NCI-H1092 treated with DMSO at 0.1 percent for 48 hours (cell line): ENCODE results near the gene ZNF45.
A peak's percentile ranks its signal among the peaks of the same experiment; 100 is the strongest.
"Not testable (repeated sequence)": the region's sequence is repeated elsewhere in the genome, so short reads cannot be mapped to it uniquely, and the experiment has no call there.

Source experiments
- DNase-seq: peaks from one replicate; lab custom pipeline; 2025; lab: John Stamatoyannopoulos, UW

ZNF45 gene

DNA sequence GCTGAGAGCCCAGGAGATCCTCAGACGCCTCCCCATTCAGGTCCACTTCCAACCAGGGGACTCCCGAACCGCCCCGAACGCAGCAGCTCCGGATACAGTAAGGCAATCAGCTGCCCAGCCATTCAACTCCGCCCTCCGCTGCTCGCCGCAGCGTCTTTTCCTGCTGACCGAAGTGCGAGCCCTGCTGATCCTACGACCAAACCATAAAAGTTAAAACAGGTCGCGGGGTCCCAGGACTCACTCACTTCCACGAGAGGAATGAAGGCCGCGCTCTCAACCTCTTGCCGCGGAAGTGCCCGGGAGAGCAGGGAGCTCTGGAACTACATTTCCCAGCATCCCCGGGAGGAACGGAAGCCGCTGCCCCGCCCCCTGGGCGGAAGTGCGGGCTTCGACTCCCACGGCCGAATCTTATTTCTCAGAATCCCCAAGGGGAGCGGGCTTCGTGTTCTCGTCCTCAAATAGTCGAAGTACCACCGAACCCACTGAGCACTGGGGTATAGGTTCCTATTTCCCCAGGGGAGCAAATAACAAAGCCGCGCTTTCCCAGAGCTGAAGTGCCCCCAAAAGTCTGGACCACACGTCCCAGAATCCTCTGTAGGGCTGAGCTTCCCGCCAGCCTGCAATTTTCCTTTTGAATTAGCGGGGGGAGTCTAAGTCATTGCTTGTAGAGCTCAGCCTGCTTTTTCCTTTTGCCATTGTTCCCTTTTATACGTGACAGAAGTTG is at the start of gene ZNF45:
TSS of gene ZNF45 (minus strand) at position 298 of the 724 bp plus-strand sequence. CDS start 13,097 bp downstream, outside the sequence.
- DNase-seq = peak; percentile 79

DNA sequence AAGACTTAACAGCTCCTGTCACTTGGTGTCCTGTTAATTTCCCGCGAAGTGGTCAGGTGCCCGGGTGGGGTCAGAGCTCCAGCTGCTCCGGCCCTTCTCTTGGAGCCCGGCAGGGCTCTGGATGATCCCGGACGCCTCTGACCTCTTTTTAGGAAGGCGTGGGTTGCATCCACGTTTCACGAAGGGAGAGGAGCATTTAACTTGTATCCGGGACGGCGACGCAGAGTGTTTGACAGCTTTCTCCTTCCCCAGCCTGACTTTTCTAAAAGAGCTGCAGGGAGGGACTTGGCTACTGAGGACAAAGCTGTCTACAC is 49.6 kb upstream of the ZNF45 start:
- no peak for DNase-seq

DNA sequence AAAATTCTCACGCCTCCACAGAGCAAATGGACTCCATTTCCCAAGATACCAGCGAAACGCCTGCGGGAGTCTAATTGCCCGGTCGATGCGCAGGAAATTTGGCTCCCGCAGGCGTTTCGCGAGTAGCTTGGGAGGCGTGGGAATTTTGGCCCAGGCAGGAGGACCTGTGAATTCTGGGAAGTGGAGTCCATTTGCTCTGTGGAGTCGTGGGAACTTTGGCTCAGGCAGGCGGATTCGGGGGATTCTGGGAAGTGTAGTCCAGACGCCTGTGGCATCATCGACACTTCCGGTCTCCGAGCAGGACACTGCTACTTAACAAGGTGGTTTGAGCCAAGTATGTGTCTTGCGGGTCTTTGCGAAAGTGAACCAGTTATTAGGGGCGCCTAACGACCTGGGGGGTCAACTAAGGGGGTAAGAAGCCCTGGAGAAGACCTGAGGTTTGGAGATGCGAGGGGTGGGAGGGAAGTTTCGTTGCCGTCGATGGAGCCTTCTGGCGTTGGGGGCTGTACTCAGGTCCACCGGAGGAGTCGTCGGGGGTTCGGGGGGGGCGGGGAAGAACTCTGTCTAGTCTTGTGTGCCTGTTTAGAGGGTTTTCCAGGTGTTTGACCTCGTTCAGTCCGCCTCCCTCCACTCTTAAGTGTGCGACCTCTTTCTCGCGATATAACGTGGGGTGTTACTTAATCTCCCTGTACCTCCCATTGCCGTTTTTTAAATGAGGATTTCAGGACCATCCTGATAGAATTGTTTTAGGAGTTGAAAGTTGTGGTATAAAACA is 49.0 kb upstream of the ZNF45 start, which contains the start of gene ZNF155:
TSS of gene ZNF155 (plus strand) at position 277 of the 775 bp plus-strand sequence. CDS start 4,356 bp downstream, outside the sequence.
- DNase-seq = peak; percentile 91

DNA sequence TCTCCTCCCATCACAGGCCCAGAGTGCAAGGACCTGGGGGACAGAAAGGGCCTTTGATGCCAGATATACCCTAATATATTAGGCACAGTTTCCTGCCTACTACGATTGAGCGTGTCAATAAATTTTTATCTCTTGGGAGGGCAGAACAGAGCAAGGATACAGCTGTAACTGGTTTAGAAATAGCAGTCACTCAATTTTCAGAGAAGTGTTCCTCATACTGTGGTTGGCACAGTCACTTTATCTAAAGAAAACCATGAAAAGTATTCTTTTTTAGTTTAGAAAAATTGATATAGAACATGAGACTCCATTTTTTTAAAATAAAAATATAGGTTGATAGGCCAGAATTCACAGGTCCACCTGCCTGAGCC is 48.4 kb upstream of the ZNF45 start:
- DNase-seq = no peak

DNA sequence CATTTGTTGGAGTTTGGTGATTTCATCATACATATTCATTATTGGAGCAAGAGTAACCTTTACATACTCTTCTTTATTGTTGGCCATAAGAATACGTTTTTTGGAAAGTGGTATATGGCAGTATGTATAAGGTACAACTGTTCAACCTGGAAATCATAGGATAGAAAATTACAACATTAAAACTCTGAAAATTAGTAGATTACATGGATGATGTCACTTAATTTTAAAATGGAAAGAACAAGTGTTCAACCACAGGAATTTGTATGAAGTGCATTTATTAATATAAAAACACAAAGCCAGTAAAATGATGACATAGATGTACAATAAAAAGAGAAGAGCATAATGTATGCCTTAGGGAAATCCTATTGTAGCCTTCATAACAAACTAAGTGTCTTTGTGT is 41.6 kb upstream of the ZNF45 start:
- DNase-seq = no peak

DNA sequence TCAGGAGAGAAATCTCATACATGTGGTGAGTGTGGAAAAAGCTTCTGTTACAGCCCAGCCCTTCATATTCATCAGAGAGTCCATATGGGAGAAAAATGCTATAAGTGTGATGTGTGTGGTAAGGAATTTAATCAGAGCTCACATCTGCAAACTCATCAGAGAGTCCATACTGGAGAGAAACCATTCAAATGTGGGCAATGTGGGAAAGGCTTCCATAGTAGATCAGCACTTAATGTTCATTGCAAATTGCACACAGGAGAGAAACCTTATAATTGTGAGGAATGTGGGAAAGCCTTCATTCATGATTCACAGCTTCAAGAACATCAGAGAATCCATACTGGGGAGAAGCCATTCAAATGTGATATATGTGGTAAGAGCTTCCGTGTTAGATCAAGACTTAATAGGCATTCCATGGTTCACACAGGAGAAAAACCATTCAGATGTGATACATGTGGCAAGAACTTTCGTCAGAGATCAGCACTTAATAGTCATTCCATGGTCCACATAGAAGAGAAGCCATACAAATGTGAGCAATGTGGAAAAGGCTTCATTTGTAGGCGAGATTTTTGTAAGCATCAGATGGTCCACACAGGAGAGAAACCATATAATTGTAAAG is 31.1 kb upstream of the ZNF45 start:
- no peak for DNase-seq

DNA sequence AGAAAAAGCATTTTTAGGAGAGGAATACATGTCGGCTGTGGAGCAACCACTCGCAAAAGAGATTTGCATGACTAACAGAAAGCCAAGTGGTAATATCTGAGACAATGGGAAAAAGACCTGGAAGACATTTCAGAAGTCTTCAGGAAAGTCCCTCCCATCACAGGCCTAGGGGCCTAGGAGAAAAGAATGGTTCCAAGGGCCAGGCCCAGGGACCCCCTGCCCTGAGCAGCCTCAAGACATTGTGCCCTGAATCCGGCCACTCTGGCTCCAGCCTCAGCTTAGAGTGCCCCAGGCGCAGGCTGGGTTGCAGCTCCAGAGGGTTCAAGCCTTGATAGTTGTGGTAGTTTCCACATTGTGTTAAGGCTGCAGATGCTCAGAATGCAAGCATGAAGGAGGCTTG is 25.3 kb upstream of the ZNF45 start:
- no peak for DNase-seq

DNA sequence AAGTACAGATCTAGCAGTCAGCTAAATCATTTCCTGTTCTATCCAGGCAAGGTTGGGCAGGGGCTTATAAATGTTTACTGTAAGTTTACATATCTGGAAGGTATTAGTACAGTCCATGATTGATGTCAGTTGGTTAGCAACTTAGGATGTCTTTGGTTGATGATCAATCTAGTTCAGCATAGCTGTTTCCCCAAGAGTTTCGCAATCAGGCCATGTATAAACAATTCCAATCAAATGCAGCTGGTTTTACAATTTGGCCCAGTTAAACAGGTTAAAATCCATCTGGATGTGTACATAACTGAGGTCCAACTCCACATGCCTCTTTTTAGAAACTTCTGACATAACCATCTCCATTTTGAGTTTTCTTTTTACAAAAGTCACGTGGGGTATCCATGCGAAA is 22.8 kb upstream of the ZNF45 start:
- DNase-seq = no peak

DNA sequence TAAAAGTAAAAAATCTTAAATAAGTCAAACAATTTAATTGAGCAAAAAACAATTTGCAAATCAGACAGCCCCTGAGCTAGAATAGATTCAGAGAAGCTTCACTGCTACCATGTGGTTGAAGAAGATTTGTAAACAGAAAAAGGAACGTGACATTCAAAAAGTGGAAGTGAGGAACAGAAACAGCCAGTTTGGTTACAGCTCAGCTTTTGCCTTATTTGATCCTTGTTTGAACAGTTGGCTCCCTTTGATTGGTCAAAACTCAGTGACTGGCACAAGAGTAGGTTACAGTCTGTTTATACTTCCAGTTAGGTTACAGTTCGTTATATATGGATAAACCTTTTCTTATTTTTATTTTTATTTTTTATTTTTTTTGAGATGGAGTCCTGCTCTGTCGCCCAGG is 21.7 kb upstream of the ZNF45 start:
- DNase-seq = no peak

DNA sequence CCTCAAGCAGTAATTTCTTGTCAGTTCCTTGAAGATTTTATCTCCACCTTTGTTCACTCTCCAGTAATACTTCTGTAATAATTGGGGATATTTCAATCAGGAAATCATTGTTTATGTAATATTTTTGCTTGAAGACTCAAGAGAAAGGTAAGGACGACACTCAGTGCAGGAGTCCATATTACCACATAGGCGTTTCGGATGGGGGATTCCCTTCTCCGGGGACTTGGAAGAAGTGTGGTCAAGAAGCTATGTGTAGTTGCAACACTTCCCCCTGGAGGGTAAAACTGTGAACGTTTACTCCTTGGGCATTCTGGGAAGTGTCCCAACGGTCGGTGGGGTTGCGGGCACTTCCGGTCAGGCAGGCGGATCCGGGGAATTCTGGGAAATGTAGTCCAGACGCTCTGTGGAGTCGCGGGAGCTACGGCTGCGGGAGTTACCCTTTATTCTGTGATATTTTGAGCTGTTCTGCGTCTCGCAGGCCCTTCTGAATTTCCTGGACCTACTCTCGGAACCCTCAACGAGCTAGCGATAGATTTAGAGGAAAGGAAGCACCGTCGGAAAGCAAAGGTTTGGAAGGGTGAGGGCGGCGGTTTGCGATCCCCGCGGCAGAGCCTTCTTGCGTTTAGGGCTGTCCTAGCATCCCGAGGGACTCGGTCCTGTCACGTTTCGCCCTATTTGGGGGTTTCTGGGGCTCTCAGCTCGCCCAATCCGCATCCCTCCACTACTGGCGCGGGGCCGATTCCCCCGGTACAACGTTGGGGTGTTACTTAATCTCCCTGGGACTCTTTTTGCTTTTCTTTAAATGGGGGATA is 16.0 kb upstream of the ZNF45 start, which contains the start of gene ZNF221:
TSS of gene ZNF221 (plus strand) at position 395 of the 812 bp plus-strand sequence. CDS start 11,499 bp downstream, outside the sequence.
- DNase-seq = peak; percentile 86

DNA sequence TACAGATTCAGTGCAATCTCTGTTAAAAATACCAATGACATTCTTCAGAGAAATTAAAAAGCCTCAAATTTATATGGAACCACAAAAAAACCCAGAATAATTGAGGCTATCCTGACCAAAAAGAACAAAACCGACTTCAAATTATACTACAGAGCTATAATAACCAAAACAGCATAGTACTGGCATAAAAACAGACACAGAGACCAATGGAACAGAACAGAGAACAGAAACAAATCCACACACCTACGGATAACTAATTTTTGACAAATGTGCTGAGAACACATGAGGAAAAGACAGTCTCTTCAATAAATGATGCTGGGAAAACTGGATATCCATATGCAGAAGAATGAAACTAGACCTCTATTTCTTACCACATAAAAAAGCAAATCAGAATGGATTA is 14.7 kb upstream of the ZNF45 start:
- DNase-seq = not testable (repeated sequence)

DNA sequence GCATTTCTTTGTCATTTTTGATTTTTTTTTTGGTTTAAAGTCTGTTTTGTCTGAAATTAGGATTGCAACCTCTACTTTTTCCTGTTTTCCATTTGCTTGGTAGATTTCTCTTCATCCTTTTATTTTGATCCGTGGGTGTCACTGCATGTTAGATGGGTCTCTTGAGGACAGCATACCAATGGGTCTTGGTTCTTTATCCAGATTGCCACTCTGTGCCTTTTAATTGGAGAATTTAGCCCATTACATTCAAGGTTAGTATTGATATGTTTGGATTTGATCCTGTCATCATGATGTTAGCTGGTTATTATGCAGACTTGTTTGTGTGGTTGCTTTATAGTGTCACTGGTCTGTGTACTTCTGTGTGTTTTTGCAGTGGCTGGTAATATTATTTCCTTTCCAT is 12.3 kb upstream of the ZNF45 start:
- DNase-seq = not testable (repeated sequence)

DNA sequence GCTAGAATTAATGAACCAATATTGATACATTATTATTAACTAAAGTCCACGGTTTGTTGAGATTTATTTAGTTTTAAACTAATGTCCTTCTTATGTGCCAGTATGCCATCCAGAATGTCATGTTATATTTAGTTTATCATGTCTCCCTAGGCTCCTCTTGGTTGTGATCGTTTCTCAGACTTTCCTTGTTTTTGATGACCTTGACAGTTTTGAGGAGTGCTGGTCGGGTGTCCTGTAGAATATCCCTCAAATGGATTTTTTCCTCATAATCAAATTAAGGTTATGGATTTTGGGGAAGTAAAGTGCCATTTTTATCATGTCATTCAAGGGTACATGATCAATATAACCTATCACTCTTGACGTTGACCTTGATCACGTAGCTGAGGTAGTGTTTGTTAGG is 6.1 kb upstream of the ZNF45 start:
- DNase-seq = no peak

DNA sequence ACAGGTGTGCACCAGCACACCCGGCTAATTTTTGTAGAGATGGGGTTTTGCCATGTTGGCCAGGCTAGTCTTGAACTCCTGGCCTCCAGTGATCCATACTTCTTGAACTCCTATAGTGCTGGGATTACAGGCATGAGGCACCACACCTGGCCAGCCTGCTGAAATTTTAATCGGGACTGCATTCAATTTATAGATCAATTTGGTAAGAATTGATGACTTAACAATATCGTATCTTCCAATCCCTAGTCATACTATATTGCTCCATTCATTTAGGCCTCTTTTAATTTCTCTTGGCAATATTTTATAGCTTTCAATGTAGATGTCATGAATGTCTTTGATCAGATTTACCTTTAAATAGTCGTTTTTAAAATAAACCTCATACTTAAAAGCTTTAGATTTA is 5.6 kb upstream of the ZNF45 start:
- DNase-seq = no peak

DNA sequence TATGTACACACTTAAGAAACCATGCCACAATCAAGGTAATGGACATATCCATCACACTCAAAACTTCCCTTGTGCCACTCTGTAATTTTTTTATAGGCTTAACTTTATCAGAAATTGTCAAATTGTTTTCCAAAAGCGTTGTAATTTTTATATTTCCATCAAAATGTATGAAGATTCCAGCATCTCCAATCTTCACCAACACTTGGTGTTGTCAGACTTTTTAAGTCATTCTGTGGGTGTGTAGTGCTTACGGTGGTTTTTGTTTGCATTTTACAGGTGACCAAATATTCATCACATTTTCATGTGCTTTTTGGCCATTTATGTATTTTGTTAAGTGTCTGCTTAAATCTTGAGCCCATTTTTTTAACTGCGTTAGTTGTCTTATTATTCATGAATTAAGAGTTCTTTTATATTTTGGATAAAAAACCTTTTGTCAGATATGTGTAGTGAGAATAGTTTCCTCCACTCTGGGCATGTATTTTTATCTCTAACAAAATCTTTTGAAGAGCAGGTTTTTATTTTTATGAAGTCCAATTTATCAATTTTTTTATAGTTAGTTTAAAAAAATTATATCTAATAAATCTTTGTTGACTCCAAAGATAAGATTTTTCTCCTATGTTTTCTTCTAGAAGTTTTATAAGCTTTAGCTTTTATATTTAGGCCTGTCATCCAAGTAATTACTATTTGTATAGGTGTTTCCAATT is 4.6 kb upstream of the ZNF45 start:
- no peak for DNase-seq

DNA sequence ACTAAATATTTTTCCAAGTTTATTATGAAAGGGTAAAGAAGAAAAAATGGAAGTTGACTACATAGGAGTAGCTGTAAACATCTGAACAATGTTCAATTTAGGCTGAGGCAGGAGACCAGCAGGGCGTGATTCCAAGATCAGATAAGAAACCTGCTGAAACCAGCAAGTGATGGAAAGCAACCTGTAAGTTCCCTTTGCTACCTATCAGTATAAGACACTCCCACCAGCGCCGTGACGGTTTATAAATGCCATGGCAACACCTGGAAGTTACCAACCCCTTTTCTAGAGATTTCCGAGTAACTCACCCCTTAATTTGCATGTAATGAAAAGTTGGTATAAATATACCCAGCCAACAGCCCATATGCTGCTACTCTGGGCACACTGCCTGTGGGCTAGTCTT is 1.1 kb upstream of the ZNF45 start:
- no peak for DNase-seq

DNA sequence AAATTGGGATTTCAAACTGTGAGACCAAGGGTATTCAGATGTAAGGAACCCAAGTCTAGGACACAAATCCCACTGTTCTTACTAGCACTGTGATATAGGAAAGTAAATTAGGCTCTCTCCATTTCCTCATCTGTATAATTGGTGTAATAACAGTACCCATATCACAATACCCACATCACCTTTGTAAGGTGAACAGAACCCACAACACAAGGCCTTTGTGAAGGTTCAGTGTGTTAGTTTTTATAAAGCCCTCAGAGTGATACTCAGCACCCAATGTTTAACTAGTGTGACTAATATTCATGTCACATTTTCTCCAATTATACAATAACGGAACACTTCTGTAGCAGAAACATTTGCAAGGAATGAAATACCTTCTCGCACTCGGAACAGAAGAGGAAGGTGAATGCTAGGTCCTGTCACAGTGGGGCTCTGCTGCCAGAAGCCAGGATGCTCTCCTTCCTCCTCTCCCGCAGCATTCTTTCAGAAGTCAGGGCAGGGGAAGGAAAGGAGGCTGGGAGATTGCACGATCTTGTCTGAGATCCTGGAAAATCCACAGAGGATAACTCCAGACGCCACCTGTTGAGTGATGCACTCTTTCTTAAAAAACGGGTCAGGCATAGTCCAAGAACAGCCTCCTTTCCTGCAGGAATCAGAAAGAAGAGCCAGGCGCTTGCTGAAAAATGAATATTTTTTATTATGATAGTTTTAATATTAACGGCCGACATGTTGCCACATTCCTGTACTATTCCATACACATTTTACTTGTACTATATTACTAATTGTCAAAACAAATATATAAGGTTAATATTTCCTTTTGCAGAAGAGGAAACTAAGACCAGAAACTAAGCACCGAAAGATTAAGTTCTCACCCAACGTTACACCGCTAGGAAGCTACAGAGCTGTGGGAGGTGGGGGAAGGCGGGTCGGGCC is 762 bp downstream of the ZNF45 start:
- no peak for DNase-seq

DNA sequence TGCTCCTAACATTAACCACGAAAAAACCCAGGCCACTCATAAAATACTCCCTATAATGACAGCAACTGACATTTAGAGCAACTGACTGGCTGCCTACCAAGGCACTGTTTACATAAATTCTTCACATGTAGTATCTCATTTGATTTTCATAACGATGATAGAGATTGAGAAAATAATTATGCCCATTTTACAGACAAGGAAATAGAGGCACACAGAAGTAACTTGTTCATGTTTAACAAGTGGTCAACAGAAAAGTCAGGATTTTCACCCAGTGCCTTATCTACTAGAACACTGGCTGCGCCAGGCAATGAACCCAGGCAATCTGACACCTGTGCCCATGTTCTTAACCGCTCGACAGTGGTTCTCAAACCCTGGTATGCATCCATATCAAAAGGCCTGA is 6.3 kb downstream of the ZNF45 start:
- no peak for DNase-seq

DNA sequence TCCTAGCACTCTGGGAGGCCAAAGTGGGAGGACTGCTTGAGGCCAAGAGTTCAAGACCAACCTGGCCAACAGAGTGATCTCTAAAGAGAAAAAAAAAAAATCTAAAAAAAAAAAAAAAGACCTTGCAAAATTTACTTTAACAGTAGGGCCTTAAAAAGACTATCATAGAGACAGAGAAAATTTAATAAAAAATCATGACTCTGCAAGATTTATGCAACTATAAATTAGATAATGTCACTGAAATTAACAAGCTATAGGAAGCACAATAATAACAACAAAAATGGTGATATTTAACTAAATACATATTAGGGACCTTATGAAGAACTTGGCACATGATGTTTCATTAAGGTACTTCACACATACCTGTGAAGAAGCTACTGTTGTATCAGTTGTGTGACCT is 11.2 kb downstream of the ZNF45 start:
- DNase-seq = no peak

DNA sequence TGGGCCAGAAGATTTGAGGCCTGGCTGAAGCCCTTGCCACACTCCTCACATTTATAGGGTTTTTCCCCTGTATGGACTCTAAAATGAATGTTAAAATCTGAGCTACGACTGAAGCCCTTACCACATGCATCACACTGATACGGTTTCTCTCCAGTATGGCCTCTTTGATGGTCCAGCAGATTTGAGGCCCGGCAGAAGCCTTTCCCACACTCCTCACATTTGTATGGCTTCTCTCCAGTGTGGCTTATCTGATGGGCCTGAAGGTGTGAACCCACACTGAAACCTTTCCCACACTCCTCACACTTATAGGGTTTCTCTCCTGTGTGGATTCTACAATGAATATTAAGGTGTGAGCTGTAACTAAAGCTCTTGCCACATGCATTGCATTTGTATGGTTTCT is 21.0 kb downstream of the ZNF45 start:
- no peak for DNase-seq
